NCI-H748 (cell line): ENCODE results near the gene NSD2.
A peak's percentile ranks its signal among the peaks of the same experiment; 100 is the strongest.
"Not testable (repeated sequence)": the region's sequence is repeated elsewhere in the genome, so short reads cannot be mapped to it uniquely, and the experiment has no call there.

ENCODE experiments used
- DNase-seq: peaks from one replicate; lab custom pipeline; 2025; ENCODE audit not compliant: unreplicated experiment; lab: John Stamatoyannopoulos, UW

The NSD2 gene

DNA sequence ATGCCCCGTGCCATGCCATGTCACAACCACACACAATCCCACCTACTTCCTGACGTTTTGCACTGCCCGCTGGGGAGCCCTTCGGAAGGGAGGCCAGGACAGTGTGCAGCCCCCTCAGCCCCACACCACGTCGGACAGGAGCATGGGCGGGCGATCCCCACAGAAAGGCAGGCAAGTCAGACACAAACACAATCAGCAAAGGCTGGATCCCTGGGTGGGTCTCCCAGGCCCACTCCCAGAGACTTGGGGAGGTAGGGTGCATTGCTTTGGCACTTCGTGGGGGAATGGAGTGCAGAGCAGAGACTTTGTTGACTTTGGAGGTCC lies 29.3 kb upstream of the NSD2 start:
- no peak for DNase-seq

DNA sequence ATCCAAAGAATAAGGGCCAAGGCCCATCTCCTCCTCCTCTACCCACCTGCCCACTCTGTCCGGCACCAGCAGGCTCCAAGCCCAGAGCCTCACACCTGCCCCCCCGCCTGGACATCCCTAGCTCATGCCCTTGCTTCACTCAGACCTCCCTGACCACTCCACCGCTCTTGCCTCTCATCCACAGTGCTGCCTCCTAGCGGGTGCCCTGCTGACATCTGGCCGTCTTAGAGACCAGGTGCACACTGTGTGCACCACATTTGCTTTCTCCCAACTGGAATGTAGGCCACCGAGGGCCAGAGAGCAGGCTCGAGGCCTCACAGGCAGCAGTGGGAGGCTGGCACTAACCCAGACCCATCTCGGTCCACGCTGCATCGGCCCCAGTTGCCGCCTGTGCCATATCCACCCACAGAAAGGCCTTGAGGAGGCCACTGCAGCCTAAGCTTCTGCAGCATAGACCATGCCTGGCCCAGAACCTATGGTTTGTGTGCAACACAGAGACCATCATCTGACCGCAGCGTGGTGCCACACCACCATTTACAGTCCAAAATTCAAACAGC lies 28.8 kb upstream of the NSD2 start:
- DNase-seq = no peak

DNA sequence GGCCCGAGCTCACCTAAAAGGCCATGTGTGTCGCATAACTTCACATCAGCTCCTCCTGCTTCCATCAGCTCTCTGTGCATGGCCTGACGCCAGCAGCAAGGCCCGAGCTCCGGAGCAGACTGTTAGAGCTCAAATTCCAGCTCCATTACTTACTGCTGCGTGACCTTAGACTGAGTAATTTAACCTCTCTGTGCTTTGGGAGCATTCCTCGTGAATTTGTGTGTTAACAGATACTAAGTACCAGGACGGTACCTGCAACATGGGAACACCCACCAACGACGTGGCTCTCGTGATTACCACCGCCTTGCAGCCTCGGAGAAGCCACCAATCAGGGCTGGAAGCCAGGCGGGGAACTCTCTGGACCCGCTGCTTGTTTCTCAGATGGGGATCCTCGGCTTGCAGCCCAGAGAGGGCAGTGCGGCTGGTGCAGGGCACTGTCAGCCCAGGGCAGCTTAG lies 28.2 kb upstream of the NSD2 start:
- no peak for DNase-seq

DNA sequence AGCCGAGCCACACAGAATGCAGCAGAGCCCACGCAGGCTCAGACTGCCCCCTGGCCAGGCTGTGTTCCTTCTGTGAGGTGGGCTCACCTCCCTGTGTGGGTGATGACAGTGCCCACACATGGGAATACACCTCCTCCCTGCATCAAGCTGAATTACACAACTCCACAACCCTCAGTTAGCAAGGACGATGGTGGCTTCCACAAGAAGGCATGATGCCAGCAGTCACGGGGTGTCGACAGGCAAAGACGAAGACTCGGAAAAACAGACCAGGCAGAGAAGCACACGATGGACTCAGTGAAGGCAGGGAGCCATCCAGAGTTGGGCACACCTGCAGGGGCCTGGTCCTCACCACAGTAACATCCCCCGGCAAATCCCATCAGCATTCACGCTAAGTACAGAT lies 27.3 kb upstream of the NSD2 start:
- no peak for DNase-seq

DNA sequence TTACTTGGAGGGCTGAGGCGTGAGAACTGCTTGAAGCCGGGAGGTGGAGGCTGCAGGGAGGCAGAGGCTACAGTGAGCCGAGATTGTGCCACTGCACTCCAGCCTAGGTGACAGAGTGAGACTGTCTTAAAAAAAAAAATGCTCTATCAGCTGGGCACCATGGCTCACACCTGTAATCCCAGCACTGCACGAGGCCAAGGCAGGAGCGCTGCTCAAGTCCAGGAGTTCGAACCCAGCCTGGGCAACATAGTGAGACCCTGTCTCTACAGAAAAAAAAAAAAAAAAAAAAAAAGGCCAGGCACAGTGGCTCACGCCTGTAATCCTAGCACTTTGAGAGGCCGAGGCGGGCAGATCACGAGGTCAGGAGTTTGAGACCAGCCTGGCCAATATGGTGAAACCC lies 26.6 kb upstream of the NSD2 start:
- DNase-seq = not testable (repeated sequence)

DNA sequence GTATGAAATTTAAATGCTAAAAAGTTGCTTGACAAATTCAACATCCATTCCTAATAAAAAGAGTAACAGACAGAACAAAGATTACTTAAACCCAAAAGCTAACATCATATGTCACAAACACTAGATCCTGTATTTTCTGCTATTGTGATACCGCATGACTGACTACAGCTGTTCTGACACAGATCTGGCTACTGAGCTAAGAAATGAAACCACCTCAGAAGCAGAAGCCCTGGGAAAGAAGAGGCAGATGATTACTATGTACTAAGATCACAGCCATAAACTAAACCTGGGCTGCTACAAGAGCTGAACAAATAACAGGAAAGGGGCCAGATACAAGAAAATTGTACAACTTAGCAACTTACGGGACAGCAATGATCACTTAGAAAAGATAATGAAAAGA lies 24.6 kb upstream of the NSD2 start:
- no peak for DNase-seq

DNA sequence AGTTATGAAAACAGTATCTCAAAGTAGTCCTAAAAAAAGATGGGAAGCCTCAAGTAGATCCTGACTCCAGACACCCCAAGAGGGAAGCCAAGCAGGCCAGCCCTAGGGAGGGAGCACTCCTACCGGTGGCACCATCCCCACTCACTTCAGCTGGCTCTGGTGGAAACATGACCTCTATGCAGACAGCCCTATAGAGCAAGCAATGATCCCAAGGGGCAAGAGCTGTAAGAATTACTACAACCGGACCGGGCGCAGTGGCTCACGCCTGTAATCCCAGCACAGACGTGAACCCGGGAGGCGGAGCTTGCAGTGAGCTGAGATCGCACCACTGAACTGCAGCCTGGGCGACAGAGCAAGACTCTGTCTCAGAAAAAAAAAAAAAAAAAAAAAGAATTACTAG lies 20.9 kb upstream of the NSD2 start:
- no peak for DNase-seq

DNA sequence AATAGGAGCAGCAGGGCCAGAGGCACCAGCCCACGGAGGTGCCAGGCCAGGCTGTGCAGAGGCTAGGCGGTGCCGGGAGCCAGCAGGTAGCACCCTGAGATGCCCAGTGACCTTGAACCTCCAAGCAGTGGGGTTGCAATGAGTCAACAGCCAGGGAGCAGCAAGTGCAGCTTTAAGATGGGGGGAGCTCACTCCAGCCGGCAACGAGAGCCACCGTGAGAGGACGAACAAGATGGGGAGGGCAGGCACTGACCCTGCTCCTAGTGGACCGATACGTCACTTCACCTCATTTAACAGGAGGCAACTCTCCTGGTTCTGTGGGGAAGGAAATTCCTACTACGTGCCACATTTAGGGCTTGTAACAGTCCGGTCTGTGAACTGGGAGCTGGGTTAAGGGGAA lies 20.0 kb upstream of the NSD2 start:
- DNase-seq = no peak

DNA sequence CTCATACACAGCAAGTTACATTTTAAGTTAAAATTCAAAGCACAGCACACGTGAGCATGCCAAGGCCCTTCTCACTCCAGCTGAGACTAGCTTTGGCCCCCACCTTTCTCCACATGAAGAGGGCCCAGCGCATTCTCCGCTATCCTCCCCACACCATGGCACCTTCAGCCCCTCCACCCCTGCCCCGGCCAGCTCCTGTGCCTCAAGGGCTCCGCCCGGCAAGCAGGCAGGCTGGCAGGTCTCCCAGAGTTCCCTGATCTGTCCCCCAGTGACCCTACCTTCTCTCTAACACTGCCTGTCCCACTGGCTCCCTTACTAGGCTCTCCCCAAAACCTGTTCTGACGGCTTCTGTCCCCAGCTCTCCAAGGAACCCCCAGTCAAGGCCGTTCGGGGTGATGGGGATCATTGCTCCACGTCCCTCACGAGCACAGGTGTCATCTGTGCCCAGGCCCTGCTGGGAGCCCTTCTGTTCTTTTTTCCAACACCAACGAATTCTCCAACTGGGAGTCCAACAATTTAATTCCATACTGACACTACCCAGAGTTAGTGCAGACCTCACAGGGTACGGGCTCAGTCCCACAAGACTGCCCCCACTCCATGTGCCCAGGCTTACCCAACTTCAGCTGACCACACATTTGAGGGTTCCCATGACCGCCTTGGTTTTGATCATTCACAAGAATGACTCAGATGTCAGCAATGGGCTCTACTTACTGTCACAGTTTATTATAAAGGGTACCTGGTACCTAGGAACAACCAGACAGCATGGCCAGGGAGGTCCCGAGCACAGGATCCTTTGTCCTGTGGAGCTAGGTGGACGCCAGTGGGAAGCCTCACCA lies 19.4 kb upstream of the NSD2 start:
- DNase-seq = no peak

DNA sequence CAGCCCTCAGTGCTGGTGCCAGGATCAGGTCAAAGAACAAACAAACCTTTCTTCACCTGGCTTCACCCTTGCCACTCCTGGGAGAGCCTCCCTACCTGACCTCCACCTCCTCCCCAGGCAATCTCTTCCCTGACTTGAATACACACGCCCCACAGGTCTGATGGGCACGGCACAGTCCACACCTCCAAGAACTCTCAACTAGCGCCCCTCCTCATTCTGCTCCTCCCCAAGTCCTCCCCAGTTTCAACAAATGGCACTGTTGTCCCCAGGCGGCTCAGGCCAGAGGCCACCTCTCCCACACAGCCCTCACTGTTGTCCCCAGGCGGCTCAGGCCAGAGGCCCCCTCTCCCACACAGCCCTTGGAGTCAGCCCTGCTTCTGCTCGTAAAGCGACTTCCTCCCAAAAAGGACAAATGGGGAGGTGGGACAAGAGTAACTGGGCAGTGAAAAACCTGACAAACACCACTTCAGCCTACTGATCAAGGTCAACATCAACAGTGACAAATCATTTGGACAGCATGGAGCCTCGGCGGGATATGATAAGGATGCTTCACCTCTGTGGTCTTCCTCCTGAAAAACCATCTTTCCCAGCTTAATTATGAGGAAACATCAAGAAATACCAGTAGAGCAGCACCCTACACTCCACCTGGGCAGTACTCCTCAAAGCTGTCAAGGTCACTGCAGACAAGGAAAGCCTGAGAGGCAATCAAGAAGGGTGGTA lies 18.1 kb upstream of the NSD2 start:
- no peak for DNase-seq

DNA sequence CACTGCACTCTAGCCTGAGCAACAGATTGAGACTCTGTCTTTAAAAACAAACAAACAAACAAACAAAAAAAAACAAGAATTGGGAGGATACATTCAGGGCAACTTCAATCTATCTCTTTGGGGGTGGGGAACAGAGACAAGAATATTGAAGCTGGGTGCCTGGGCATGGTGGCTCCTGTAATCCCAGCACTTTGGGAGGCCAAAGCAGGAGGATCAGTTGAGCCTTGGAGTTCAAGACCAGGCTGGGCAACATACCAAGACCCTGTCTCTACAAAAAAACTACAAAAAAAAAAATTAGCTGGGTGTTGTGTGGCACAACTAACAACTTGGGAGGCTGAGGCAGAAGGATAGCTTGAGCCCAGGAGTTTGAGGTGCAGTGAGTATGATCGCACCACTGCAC lies 16.4 kb upstream of the NSD2 start:
- DNase-seq = no peak

DNA sequence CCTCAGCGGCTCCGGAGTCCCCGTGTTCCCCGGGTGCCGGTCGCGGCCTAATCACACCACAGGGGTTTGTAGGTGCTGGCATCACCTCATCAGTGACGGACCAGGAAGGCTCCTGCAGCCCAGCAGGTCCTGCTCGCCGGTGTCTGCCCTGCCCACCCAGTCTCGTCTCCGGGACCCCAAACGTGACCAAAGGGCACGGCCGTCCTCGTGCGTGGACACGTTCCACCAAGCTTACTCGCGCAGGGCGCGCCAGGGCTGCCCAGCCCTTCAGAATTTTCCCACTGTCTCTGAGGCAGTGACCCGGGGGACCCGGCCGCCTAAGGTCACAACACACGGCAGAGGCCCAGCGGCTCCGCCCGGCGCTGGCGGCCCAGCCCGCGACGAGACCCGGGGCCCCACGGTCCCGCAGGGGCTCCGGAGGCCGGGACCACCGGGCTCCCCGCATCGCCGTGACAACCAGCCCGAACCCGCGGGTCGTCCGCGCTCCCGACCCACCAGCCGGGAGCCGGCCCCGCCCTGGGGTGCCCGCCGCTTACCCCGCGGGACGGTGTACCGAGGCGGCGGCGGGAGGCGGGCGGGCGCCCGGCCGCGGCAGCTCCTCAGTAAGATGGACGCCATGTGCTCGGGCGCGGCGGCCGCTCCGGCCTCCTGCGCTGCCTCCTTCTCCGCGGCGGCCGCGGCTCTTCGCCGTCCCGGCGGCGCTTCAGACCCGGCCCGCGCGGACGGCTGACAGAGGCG lies 15.7 kb upstream of the NSD2 start:
- no peak for DNase-seq

DNA sequence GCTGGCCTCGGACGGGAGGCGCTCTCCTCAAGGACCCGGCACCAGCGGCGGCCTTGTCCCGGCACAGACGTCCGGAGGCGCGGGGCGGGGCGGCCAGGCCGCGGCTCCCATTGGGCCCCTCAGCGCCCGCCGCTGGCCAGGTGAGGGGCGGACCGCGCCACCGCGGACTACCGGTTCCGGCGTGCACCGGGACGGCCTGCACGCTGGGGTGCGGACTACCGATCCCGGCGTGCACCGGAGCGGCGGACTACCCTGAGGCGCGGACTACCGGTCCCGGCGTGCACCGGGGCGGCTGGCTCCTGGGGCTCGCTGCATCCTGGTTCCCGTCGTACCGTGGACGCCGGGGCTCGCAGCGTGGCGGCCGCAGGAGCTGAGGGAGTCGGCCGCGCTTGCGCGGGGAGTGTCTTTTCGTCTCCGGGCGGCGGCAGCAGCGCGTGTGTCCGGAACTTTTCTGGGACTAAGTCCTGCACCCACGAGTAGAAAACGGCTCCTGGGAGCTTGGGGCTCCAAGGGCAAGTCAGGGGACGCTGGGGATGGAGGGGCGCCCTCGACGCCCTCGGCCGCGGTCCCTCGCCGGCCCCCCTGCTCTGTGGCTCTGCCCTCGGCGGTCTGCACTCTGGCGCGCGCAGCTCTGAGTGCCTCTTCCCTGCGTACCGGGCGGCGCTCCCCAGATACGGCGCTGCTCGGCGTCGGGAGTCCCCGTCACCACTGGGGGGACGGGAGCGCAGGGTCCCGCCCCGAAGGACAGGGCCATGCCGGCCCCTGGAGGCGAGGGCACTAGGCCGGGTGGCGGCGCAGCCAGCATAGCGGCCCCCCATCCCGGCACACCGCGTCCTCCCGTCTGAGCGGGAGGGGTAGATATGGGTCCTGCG lies 14.9 kb upstream of the NSD2 start, which contains the start of gene LETM1:
Gene LETM1 (minus strand): TSS at position 86 of the 872 bp plus-strand sequence. CDS start 206 bp downstream, outside the sequence.
- peak; percentile 82 for DNase-seq

DNA sequence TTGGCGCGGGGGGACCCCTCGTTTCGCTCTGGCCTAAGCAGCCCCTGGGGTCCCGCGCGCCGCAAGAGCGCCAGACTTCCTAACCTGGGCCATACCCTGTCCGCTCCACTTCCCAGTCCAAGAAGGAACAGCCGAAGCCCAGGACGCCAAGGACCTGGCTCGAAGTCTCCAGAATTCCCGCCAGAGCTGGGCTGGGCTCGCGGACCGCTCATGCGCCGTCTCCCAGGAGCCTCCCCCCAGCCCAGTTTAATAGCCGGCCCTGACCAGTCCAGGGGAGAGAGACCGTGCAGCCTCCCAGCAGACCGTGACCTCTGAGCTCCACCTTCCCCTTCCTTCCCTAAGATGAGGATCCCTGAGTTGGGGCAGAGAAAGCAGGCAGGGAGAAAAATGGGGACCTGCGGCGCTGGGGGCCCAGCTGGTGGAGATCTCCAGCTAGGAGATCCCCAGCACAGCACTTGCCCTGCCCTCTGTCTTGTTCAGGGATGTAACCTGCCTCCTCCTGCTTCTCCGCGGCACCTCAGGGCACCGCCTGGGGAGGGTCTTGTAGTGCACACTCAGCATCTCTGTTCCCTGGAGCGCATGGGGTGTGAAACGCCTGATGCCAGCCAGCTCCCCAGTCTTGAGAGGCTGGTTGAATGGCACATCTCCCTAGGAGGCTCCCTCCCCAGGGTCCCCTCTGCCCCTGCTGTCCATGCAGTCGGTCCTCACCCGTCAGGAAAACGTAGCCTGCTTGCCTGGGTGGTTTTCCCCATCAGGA lies 14.1 kb upstream of the NSD2 start:
- DNase-seq = peak; percentile 3

DNA sequence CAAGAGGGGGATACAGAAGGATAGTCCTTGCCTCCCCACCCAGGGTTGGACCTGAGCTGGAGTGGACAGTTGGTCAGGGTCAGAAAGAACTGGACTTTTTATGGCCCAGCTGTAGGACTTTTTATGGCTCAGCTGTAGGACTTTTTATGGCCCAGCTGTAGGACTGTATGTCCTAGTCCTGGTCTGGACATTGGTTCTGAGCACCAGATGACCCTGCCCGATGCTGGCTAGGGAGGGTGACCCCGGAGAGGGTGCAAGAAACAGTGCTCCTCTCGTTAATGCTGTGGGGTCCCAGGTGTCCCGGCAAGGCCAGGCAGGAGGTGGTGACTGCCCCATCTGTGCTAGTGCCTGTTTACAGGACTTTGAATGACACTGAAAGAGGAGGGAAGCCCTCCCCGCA lies 13.3 kb upstream of the NSD2 start:
- DNase-seq = no peak

DNA sequence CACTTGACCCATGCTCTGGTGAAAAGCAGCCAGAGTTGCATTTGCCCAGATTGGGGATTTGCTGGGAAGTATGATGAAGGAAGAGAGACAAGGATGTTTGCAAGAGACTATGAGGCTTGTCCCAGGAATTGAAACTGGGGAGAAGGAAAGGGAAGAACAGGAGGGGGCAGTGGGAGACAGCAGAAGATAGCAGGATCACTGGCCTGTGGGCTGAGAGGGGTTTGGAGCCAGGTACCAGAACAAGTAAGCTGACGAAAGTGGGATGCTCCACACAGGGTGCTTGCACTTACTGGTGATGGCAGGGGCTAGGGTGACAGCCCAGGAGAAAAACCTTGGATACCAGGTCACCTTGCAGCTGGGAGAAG lies 11.8 kb upstream of the NSD2 start:
- DNase-seq = no peak

DNA sequence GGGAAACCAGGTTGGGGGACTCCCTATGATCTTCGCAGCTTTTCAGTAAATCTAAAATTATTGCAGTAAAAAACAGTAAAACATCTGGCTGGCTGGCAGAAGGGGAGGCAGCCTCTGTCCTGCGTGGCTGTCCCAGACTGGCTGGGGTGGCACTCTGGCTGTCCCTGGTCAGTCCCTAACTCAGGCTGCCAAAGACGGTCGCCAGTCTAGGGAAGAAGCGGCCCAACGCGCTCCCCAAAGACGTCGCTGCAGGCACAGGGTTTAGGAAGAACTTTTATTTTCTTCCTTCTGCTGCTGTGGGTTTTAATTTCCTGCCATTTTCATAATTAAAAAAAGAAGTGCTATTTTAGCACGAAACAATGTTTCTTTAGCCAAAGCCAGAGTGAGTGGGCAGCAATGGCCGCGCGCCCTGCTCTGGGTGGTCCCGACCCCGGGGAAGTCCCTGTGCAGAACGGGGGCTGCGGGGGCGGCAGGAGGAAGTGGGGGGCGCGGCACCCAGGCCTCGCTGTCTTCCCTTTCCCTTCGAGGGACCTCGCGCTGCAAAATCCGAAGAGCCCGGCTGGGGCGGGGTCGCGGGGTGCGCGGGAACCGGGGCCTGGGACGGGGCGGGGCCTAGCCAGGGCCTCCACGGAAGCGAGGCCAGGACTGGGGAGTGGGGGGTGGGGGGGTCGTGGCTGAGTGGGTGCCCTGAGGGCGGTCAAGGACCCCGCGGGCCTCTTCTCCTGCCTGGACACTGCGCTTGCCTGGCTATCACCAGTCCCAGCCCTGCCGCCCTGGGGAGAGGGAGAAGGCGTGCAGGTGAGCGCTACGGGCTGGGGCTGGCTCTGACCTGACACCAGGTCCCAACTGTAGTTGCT lies 8.9 kb upstream of the NSD2 start:
- DNase-seq = no peak

DNA sequence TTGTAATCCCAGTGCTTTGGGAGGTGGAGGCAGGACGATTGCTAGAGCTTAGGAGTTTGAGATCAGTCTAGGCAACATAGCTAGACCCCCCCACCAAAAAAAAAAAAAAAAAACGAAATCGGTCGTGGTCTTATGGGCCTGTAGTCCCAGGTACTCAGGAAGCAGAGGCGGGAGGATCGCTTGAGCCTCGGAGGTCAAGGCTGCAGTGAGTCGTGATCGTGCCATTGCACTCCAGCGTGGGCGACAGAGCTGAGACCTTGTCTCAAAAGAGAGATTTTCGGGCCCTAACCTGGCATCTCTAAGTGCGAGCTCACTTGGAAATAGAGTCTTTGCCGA lies 8.3 kb upstream of the NSD2 start:
- DNase-seq = no peak
